ENCODE measurements around the gene SYNE1.

DNA sequence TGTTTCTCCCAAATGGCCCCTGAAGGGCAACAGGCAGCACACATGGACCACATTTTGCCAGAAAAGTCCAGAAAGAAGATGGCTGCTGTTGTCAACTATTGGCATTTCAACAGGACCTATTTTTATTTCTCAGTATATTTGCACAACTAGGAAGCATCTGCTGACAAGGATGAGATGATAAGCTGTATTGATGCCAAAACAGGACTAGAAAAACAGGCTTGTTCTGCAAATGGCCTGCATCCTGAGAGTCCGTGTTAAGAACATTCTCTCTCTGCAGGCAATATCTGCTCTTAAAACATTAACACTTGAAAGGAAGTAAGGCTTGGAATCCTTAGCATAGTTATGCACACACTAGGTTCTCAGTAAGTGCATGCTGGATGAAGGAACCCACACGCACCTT, 546.0 kb downstream of the SYNE1 start:
- TF ChIP-seq, protein P1, sequence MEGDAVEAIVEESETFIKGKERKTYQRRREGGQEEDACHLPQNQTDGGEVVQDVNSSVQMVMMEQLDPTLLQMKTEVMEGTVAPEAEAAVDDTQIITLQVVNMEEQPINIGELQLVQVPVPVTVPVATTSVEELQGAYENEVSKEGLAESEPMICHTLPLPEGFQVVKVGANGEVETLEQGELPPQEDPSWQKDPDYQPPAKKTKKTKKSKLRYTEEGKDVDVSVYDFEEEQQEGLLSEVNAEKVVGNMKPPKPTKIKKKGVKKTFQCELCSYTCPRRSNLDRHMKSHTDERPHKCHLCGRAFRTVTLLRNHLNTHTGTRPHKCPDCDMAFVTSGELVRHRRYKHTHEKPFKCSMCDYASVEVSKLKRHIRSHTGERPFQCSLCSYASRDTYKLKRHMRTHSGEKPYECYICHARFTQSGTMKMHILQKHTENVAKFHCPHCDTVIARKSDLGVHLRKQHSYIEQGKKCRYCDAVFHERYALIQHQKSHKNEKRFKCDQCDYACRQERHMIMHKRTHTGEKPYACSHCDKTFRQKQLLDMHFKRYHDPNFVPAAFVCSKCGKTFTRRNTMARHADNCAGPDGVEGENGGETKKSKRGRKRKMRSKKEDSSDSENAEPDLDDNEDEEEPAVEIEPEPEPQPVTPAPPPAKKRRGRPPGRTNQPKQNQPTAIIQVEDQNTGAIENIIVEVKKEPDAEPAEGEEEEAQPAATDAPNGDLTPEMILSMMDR (IDR thresholded peaks at IDR 0.05; ENCODE audit: insufficient read depth, low read length): no peak
- TF ChIP-seq GABPA (IDR thresholded peaks at IDR 0.05; ENCODE audit: low read depth) (no peak), POLR2AphosphoS5 (IDR thresholded peaks at IDR 0.05; ENCODE audit: low read depth) (no peak)

Measured in HL-60 (cell line).